HEK293 (cell line): ENCODE results near the gene NPNT.

Experiments used
- FEZF1 ChIP-seq: fragments of 450-650 bp; formaldehyde crosslinking; IDR thresholded peaks from 2 replicates; pipeline ENCODE4 v1.5.1; 2016; ENCODE audit warnings: missing biosample characterization, missing genetic modification characterization
- GLIS1 ChIP-seq: fragments of 450-650 bp; formaldehyde crosslinking; IDR thresholded peaks from 2 replicates; pipeline ENCODE4 v1.5.1; 2016; ENCODE audit warnings: missing biosample characterization, missing genetic modification characterization
- HOXC10 ChIP-seq: sonication (generic); formaldehyde crosslinking; IDR thresholded peaks from 2 replicates; pipeline ENCODE4 v1.8.1; 2023; ENCODE audit warnings: mild to moderate bottlenecking, missing genetic modification reagents
- KLF16 ChIP-seq: fragments of 450-650 bp; formaldehyde crosslinking; IDR thresholded peaks from 2 replicates; pipeline ENCODE4 v1.5.1; 2017; ENCODE audit warnings: missing biosample characterization, missing genetic modification characterization
- KLF9 ChIP-seq: fragments of 450-650 bp; formaldehyde crosslinking; IDR thresholded peaks from 2 replicates; pipeline ENCODE4 v1.5.1; 2016; ENCODE audit warnings: missing biosample characterization, missing genetic modification characterization, low read depth
- ZIC2 ChIP-seq: fragments of 450-650 bp; formaldehyde crosslinking; IDR thresholded peaks from 2 replicates; pipeline ENCODE4 v1.5.1; 2016; ENCODE audit warnings: missing biosample characterization, missing genetic modification characterization
- ZNF10 ChIP-seq: fragments of 450-650 bp; formaldehyde crosslinking; IDR thresholded peaks from 2 replicates; pipeline ENCODE4 v1.5.1; 2017; ENCODE audit warnings: missing biosample characterization, missing genetic modification characterization
- ZNF354C ChIP-seq: fragments of 450-650 bp; formaldehyde crosslinking; IDR thresholded peaks from 2 replicates; pipeline ENCODE4 v1.5.1; 2016; ENCODE audit warnings: missing biosample characterization, missing genetic modification characterization, low read depth, borderline replicate concordance
- ZNF366 ChIP-seq: fragments of 450-650 bp; formaldehyde crosslinking; conservative IDR thresholded peaks from 2 replicates; pipeline ENCODE4 v1.5.1; 2016; ENCODE audit warnings: missing biosample characterization, missing genetic modification characterization
- ZNF555 ChIP-seq: fragments of 450-650 bp; formaldehyde crosslinking; conservative IDR thresholded peaks from 2 replicates; pipeline ENCODE4 v1.5.1; 2017; ENCODE audit warnings: missing biosample characterization, mild to moderate bottlenecking, missing genetic modification characterization, inconsistent platforms
- ZNF670 ChIP-seq: fragments of 450-650 bp; formaldehyde crosslinking; IDR thresholded peaks from 2 replicates; pipeline ENCODE4 v1.5.1; 2016; ENCODE audit warnings: missing biosample characterization, missing genetic modification characterization, low read depth
- ZNF76 ChIP-seq: fragments of 450-650 bp; formaldehyde crosslinking; IDR thresholded peaks from 2 replicates; pipeline ENCODE4; 2016; ENCODE audit warnings: low read depth, missing biosample characterization, missing genetic modification characterization, borderline replicate concordance
- ZNF837 ChIP-seq: fragments of 450-650 bp; formaldehyde crosslinking; IDR thresholded peaks from 2 replicates; pipeline ENCODE4 v1.5.1; 2016; ENCODE audit warnings: missing biosample characterization, missing genetic modification characterization
- ZXDB ChIP-seq: fragments of 450-650 bp; formaldehyde crosslinking; IDR thresholded peaks from 2 replicates; pipeline ENCODE4 v1.5.1; 2016; ENCODE audit warnings: missing biosample characterization, missing genetic modification characterization
- TF ChIP-seq, protein P1 (sequence below): fragments of 450-650 bp; formaldehyde crosslinking; IDR thresholded peaks from 2 replicates; pipeline ENCODE4 v1.5.1; 2016; ENCODE audit warnings: missing biosample characterization, missing genetic modification characterization
- TF ChIP-seq, protein P2 (sequence below): fragments of 450-650 bp; formaldehyde crosslinking; IDR thresholded peaks from 2 replicates; pipeline ENCODE4 v1.5.1; 2017; ENCODE audit warnings: missing biosample characterization, missing genetic modification characterization
- TF ChIP-seq, protein P3 (sequence below): fragments of 450-650 bp; formaldehyde crosslinking; IDR thresholded peaks from 2 replicates; pipeline ENCODE4 v1.5.1; 2017; ENCODE audit warnings: missing biosample characterization, missing genetic modification characterization
- TF ChIP-seq, protein P4 (sequence below): fragments of 450-650 bp; formaldehyde crosslinking; IDR thresholded peaks from 2 replicates; pipeline ENCODE4 v1.5.1; 2017; ENCODE audit warnings: missing biosample characterization, missing genetic modification characterization
- TF ChIP-seq, protein P5 (sequence below): fragments of 450-650 bp; formaldehyde crosslinking; IDR thresholded peaks from 2 replicates; pipeline ENCODE4 v1.5.1; 2016; ENCODE audit warnings: missing biosample characterization, missing genetic modification characterization
- TF ChIP-seq, protein P6 (sequence below): fragments of 450-650 bp; formaldehyde crosslinking; IDR thresholded peaks from 2 replicates; pipeline ENCODE4 v1.5.1; 2016; ENCODE audit warnings: missing biosample characterization, missing genetic modification characterization

Gene NPNT

DNA sequence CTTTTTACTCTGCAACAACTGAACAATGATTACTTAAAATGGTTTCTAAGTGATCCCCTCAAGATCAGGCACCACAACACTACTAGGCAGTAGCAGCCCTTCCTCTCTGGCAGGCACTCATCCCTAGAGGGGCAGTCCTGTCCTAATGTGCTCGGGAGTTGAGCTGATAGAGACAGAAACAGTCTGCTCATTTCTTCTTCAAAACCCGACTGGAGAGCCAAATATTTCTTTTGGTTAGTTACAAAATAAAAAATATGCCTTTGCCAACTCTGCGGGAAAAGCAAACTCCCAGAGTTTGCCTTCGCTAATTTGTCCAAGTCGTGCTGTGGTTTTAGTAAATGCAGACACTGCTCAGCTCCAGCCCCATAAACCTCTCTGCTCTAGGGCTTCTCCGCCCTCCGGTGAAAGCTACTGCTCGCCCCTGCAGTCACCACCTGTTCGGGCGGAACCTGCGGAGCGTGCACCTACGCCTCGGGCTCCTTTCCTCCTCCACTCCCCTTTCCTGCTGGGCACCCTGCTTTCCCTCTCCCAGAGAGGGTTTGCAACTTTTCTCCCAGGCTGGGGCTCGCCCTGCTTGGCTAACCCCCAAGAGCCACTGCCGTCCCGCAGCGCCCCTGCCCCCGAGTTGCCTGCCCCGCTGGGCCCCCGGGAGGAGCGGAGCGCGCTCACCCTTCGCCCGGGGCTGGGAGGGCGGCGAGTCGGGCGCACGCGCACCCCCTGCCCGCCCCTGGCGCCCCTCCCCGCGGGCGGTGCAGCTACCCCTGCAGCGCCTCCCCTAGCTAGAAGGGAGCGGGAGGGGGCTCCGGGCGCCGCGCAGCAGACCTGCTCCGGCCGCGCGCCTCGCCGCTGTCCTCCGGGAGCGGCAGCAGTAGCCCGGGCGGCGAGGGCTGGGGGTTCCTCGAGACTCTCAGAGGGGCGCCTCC, at the start of gene NPNT (continued):
- TF ChIP-seq, protein P1, sequence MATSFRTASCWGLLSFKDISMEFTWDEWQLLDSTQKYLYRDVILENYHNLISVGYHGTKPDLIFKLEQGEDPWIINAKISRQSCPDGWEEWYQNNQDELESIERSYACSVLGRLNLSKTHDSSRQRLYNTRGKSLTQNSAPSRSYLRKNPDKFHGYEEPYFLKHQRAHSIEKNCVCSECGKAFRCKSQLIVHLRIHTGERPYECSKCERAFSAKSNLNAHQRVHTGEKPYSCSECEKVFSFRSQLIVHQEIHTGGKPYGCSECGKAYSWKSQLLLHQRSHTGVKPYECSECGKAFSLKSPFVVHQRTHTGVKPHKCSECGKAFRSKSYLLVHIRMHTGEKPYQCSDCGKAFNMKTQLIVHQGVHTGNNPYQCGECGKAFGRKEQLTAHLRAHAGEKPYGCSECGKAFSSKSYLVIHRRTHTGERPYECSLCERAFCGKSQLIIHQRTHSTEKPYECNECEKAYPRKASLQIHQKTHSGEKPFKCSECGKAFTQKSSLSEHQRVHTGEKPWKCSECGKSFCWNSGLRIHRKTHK (tag by site-specific recombination) = no peak
- TF ChIP-seq, protein P2, sequence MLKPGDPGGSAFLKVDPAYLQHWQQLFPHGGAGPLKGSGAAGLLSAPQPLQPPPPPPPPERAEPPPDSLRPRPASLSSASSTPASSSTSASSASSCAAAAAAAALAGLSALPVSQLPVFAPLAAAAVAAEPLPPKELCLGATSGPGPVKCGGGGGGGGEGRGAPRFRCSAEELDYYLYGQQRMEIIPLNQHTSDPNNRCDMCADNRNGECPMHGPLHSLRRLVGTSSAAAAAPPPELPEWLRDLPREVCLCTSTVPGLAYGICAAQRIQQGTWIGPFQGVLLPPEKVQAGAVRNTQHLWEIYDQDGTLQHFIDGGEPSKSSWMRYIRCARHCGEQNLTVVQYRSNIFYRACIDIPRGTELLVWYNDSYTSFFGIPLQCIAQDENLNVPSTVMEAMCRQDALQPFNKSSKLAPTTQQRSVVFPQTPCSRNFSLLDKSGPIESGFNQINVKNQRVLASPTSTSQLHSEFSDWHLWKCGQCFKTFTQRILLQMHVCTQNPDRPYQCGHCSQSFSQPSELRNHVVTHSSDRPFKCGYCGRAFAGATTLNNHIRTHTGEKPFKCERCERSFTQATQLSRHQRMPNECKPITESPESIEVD (tag by site-specific recombination) = no peak
- TF ChIP-seq ZXDB (tag by site-specific recombination) (peak; percentile 91), FEZF1 (tag by site-specific recombination) (peak; percentile 78), ZNF555 (tag by site-specific recombination) (no peak), ZNF76 (tag by site-specific recombination) (peak; percentile 36; the same call in 1 of the 2 replicates), GLIS1 (peak; percentile 55), ZNF837 (tag by site-specific recombination) (no peak), KLF9 (tag by site-specific recombination) (0 out of 2 replicates have a peak, but pooled peaks have one; percentile 20), ZIC2 (peak; percentile 95), ZNF354C (tag by site-specific recombination) (no peak), ZNF10 (no peak), HOXC10 (CRISPR knock-in tag) (no peak), ZNF366 (tag by site-specific recombination) (0 out of 2 replicates have a peak, but pooled peaks have one; percentile 9), KLF16 (tag by site-specific recombination) (no peak), ZNF670 (tag by site-specific recombination) (no peak)
- TF ChIP-seq, protein P3, sequence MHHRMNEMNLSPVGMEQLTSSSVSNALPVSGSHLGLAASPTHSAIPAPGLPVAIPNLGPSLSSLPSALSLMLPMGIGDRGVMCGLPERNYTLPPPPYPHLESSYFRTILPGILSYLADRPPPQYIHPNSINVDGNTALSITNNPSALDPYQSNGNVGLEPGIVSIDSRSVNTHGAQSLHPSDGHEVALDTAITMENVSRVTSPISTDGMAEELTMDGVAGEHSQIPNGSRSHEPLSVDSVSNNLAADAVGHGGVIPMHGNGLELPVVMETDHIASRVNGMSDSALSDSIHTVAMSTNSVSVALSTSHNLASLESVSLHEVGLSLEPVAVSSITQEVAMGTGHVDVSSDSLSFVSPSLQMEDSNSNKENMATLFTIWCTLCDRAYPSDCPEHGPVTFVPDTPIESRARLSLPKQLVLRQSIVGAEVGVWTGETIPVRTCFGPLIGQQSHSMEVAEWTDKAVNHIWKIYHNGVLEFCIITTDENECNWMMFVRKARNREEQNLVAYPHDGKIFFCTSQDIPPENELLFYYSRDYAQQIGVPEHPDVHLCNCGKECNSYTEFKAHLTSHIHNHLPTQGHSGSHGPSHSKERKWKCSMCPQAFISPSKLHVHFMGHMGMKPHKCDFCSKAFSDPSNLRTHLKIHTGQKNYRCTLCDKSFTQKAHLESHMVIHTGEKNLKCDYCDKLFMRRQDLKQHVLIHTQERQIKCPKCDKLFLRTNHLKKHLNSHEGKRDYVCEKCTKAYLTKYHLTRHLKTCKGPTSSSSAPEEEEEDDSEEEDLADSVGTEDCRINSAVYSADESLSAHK (tag by site-specific recombination) = no peak; the same call in 1 of the 2 replicates
- TF ChIP-seq, protein P4, sequence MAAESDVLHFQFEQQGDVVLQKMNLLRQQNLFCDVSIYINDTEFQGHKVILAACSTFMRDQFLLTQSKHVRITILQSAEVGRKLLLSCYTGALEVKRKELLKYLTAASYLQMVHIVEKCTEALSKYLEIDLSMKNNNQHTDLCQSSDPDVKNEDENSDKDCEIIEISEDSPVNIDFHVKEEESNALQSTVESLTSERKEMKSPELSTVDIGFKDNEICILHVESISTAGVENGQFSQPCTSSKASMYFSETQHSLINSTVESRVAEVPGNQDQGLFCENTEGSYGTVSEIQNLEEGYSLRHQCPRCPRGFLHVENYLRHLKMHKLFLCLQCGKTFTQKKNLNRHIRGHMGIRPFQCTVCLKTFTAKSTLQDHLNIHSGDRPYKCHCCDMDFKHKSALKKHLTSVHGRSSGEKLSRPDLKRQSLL (tag by site-specific recombination) = no peak
- TF ChIP-seq, protein P5, sequence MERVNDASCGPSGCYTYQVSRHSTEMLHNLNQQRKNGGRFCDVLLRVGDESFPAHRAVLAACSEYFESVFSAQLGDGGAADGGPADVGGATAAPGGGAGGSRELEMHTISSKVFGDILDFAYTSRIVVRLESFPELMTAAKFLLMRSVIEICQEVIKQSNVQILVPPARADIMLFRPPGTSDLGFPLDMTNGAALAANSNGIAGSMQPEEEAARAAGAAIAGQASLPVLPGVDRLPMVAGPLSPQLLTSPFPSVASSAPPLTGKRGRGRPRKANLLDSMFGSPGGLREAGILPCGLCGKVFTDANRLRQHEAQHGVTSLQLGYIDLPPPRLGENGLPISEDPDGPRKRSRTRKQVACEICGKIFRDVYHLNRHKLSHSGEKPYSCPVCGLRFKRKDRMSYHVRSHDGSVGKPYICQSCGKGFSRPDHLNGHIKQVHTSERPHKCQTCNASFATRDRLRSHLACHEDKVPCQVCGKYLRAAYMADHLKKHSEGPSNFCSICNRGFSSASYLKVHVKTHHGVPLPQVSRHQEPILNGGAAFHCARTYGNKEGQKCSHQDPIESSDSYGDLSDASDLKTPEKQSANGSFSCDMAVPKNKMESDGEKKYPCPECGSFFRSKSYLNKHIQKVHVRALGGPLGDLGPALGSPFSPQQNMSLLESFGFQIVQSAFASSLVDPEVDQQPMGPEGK = peak; percentile 56; the same call in 1 of the 2 replicates
- TF ChIP-seq, protein P6, sequence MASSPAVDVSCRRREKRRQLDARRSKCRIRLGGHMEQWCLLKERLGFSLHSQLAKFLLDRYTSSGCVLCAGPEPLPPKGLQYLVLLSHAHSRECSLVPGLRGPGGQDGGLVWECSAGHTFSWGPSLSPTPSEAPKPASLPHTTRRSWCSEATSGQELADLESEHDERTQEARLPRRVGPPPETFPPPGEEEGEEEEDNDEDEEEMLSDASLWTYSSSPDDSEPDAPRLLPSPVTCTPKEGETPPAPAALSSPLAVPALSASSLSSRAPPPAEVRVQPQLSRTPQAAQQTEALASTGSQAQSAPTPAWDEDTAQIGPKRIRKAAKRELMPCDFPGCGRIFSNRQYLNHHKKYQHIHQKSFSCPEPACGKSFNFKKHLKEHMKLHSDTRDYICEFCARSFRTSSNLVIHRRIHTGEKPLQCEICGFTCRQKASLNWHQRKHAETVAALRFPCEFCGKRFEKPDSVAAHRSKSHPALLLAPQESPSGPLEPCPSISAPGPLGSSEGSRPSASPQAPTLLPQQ (tag by site-specific recombination) = 0 out of 2 replicates have a peak, but pooled peaks have one; percentile 10
